DLD1 (cell line): ENCODE measurements around the gene TPCN1.

Source experiments
- in situ Hi-C: cut with HindIII; loops from 2 replicates; pipeline ENCODE4 v1.10.0; 2017; ENCODE audit warnings: low sequenced_read_pairs

The TPCN1 gene

GRCh38 chr12:113239811-113240331 lies 18.6 kb downstream of the TPCN1 start:
- in situ Hi-C loops, result no loop called here

GRCh38 chr12:113240395-113240794 lies 19.1 kb downstream of the TPCN1 start:
- in situ Hi-C loops, result no loop called here

GRCh38 chr12:113241191-113242025 lies 20.1 kb downstream of the TPCN1 start:
- in situ Hi-C loops, result no loop called here

GRCh38 chr12:113242026-113242418 lies 20.8 kb downstream of the TPCN1 start:
- in situ Hi-C loops, result no loop called here

- in situ Hi-C loops, result no loop called here
These were observed 21.3 kb downstream of the TPCN1 start for GRCh38 chr12:113242560-113242959.

- in situ Hi-C loops, result no loop called here
These were observed 22.8 kb downstream of the TPCN1 start for GRCh38 chr12:113244047-113244460.

GRCh38 chr12:113244478-113244958 lies 23.3 kb downstream of the TPCN1 start:
- in situ Hi-C loops, result no loop called here

- in situ Hi-C loops, result no loop called here
These were observed 24.6 kb downstream of the TPCN1 start for GRCh38 chr12:113245695-113246477.

- in situ Hi-C loops, result no loop called here
These were observed 25.3 kb downstream of the TPCN1 start for GRCh38 chr12:113246478-113247122.

GRCh38 chr12:113247123-113248050 lies 26.1 kb downstream of the TPCN1 start:
- in situ Hi-C loops, result no loop called here

GRCh38 chr12:113248051-113248825 lies 27.0 kb downstream of the TPCN1 start:
- in situ Hi-C loops, result no loop called here

GRCh38 chr12:113248842-113249435 lies 27.7 kb downstream of the TPCN1 start:
- in situ Hi-C loops, result no loop called here

- in situ Hi-C loops, result no loop called here
These were observed 28.3 kb downstream of the TPCN1 start for GRCh38 chr12:113249546-113249945.

- in situ Hi-C loops, result no loop called here
These were observed 28.8 kb downstream of the TPCN1 start for GRCh38 chr12:113250045-113250444.

GRCh38 chr12:113251404-113252070 lies 30.3 kb downstream of the TPCN1 start:
- in situ Hi-C loops, result no loop called here

GRCh38 chr12:113252494-113252893 lies 31.2 kb downstream of the TPCN1 start:
- in situ Hi-C loops, result no loop called here

GRCh38 chr12:113253532-113254285 lies 32.4 kb downstream of the TPCN1 start:
- in situ Hi-C loops, result no loop called here

- in situ Hi-C loops, result no loop called here
These were observed 33.0 kb downstream of the TPCN1 start for GRCh38 chr12:113254298-113254697.
